Mesangial cell (primary cell): ENCODE data around the gene AVPI1. TPM values are rescaled to one million over a fixed set of nuclear protein-coding genes. Genes with fewer than 3 reads are reported as not detected.

Source experiments
- total RNA-seq: library from RNA; depleted of rRNA; stranded (reverse); fragments of >200 nt; gene quantifications from 2 replicates; pipeline ENCODE4 v1.2.3, GENCODE V29; 2015

The AVPI1 gene
- 9.3 and 12.3 TPM in 2 replicates for total RNA-seq

DNA sequence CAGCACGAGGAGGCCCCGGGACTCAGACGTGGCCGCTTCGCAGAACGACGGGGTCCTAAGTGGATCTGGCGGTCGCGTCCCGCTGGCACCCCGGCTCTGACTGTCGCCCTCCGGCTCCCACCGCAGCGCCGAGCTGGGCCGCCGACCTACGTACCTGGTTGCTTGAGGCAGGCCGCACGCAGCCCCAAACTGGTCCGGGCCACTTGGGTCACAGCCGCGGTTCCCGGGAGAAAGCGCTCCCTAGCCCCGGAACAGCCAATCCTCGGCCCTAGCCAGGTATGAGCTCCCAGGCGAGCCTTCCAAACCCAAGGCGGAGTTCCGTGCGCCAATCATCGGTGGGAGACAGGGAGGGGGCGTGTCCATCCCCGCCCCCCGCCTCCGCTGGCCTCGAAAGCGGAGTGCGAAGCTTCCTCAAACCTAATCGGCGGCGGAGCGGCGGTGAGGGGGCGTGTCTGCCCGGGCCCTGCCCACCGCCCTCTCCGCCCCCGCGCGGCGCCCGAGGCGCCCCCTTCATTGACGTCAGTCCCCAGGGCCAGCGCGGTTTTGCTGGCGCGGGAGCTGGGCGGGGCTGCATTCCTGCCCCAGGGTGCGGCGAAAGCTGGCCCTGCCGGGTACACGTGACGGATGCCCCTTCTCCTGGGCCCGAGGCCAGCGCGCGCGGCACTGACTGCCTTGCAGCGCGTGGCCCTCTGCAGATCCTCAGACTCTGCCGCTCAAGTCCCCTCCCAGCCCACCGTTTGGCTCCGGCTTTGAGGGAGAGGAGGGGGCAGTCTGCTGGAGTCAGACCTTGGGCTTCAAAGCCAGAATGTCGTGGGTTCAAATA, at the start of gene AVPI1:
Gene AVPI1 (minus strand): TSS at position 280 of the 823 bp plus-strand sequence. CDS start 7,336 bp downstream, outside the sequence.

DNA sequence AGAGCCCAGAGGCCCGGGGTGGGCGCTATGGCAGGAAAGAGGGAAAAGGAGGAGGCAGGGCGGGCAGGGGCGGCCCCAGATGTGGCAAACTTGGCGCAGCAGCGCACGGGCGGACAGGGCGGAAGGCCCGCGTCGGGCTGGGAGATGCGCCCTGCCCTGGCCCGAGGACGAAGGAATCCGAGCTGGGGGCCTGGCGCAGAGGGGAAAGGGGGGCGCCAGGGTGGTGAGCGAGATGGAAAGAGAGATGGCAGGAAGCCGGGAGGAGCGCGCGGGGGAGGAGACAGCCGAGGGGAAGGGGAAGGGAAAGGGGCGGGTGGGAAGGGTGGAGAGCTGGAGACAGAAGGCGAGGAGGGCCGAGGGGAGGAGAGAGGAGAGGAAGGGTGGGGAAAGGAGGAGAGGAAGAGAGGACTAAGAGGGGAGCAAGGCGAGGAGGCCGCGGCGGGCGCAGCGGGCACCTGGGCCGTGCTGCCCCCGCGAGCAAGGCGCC, 26.3 kb upstream of the AVPI1 start, which contains the start of gene MARVELD1:
Gene MARVELD1 (plus strand): TSS at position 392 of the 487 bp plus-strand sequence. CDS start 147 bp downstream, outside the sequence.

DNA sequence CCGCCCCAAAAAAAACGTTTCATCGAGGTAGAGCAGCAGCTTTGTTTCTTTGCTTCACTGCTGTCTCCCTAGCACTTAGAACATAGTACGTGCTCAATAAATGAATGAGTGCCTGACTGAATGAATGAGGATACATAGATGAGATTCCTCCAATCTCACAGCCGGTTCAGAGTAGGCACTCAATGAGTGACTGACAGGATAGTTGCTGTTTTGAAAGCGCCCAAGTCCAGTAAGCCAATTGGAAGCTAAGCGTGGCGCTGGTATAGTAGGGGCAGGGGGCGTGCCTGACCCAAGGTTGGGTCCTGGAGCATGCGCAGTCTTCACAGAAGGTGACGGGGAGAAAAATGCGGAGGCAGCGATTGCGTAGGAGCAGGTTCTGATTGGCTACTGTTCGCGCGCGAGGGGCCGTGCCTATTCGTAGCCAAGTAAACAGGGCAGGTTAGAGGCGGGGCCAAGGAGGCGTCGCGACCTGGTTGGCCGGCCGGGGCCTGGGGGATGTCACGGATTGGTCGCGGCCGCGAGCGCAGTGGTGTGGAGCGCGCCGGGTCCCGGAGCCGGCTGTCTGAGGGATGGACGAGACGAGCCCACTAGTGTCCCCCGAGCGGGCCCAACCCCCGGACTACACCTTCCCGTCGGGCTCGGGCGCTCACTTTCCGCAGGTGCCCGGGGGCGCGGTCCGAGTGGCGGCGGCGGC, 46.7 kb downstream of the AVPI1 start, which contains the start of gene PI4K2A:
Gene PI4K2A (plus strand): TSS at position 498 of the 694 bp plus-strand sequence. CDS start 72 bp downstream, at position 570.

GRCh38 chr10:97632949-97633884, 53.8 kb downstream of the AVPI1 start, which contains the start of gene MORN4:
Gene MORN4 (minus strand): TSS chr10:97633500. CDS start chr10:97619653, 13,847 bp downstream.

Other genes starting within 250 kb of the AVPI1 start
- 35.7 and 47.3 TPM in 2 replicates for gene EXOSC1, start 241.2 kb downstream of the AVPI1 start, total RNA-seq
- 38.0 and 59.6 TPM in 2 replicates for gene ZDHHC16, start 241.1 kb downstream of the AVPI1 start, total RNA-seq
- 96.1 and 128 TPM in 2 replicates for gene MMS19, start 188.8 kb downstream of the AVPI1 start, total RNA-seq
- gene UBTD1, start 188.3 kb downstream of the AVPI1 start, total RNA-seq = 45.5 and 55.0 TPM in 2 replicates
- gene ANKRD2, start 114.5 kb downstream of the AVPI1 start, total RNA-seq = 0.81 and 3.0 TPM in 2 replicates
- gene HOGA1, start 102.9 kb downstream of the AVPI1 start, total RNA-seq = 3.1 and 18.4 TPM in 2 replicates
- gene C10orf62, start 97.5 kb downstream of the AVPI1 start, total RNA-seq = 0.13 TPM in 1 of 2 replicates, not detected in the other
- gene MORN4, start 53.7 kb downstream of the AVPI1 start, total RNA-seq = 7.5 and 9.5 TPM in 2 replicates
- gene PI4K2A, start 46.6 kb downstream of the AVPI1 start, total RNA-seq = 20.2 and 23.8 TPM in 2 replicates
- 37.5 and 61.7 TPM in 2 replicates for gene MARVELD1, start 26.5 kb upstream of the AVPI1 start, total RNA-seq
- 13.7 and 21.9 TPM in 2 replicates for gene ZFYVE27, start 49.9 kb upstream of the AVPI1 start, total RNA-seq
- 0.16 and 3.0 TPM in 2 replicates for gene SFRP5, start 84.8 kb upstream of the AVPI1 start, total RNA-seq
- gene GOLGA7B, start 162.6 kb upstream of the AVPI1 start, total RNA-seq = under 0.01 TPM in 2 replicates